Measurements from ENCODE around the gene SLC25A44. TPM values are rescaled to one million over a fixed set of nuclear protein-coding genes. Genes with fewer than 3 reads are reported as not detected.
A peak's percentile ranks its signal among the peaks of the same experiment; 100 is the strongest.

SLC25A44 gene
- total and polyA plus RNA-seq, 8 donors = 4.9 to 9.9 (median 7.1) TPM

GRCh38 chr1:156247460-156248322, 53.8 kb downstream of the SLC25A44 start, which contains the start of gene PAQR6:
Gene PAQR6 (minus strand): TSS chr1:156248056. CDS start chr1:156246731, 1,325 bp downstream.
- Histone ChIP-seq H3K9me3 (no peaks in the 10 kb centered on the region), H3K27ac (no peak within 1 kb of the TSS), H3K4me1 (peaks cover 24 to 37% (median 34%) of the 10 kb centered on the region in 4 donors), H3K36me3 (peaks cover 31 to 43% (median 39%) of the 10 kb centered on the region in 4 donors), H3K4me3 (no peak within 1 kb of the TSS), H3K27me3 (peaks cover 0 to 31% (median 9%) of the 10 kb centered on the region in 3 donors)
- TF ChIP-seq EP300 (IDR thresholded peaks at IDR 0.05) = no peak
- no peak for TF ChIP-seq POLR2A (IDR thresholded peaks at IDR 0.05)
- TF ChIP-seq CTCF (IDR thresholded peaks at IDR 0.05) = no peak
- TF ChIP-seq POLR2AphosphoS5 (IDR thresholded peaks at IDR 0.05) = no peak
- intact Hi-C loops (cut with DNase I; ENCODE audit: low total_unique reads) = no loop called here
- peak; percentile 58 to 84 for DNase-seq
- WGBS, 5 donors = 21 to 41% (median 31%) methylated on average over 11 to 16 of the region's 16 CpGs

DNA sequence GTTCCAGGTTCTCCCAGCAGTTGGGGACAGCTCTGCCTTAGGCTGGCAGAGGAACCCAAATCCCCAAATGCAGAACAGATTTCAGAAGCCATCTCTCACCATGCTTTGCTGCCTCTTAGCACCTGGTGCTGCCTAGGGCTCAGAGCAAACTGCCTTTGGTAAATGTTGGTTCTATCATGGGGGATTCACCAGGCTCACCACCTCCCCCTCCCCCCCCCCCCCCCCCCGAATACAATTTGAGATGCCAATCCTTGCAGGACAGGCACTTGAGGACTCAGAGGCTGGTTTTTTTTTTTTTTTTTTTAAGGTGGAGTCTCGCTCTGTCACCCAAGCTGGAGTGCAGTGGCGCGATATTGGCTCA, 54.4 kb downstream of the SLC25A44 start:
- no peak for DNase-seq
- intact Hi-C loops (cut with DNase I; ENCODE audit: low total_unique reads) = no loop called here
- 56 to 84% (median 68%) methylated on average over 4 of the region's 4 CpGs for WGBS, 5 donors
- Histone ChIP-seq H3K27ac (no peak overlapping the region), H3K4me3 (no peak overlapping the region), H3K4me1 (peaks cover 24 to 37% (median 34%) of the 10 kb centered on the region in 4 donors), H3K9me3 (no peaks in the 10 kb centered on the region), H3K36me3 (peaks cover 37 to 49% (median 45%) of the 10 kb centered on the region in 4 donors), H3K27me3 (peaks cover 0 to 31% (median 9%) of the 10 kb centered on the region in 3 donors)
- TF ChIP-seq POLR2AphosphoS5 (IDR thresholded peaks at IDR 0.05) (no peak), POLR2A (IDR thresholded peaks at IDR 0.05) (no peak), EP300 (IDR thresholded peaks at IDR 0.05) (no peak), CTCF (IDR thresholded peaks at IDR 0.05) (no peak)

- Histone ChIP-seq H3K27ac (no peak overlapping the region), H3K9me3 (no peaks in the 10 kb centered on the region), H3K27me3 (peaks cover 0 to 23% (median 9%) of the 10 kb centered on the region in 3 donors), H3K36me3 (peaks cover 46 to 58% (median 57%) of the 10 kb centered on the region in 4 donors), H3K4me1 (peaks cover 24 to 37% (median 34%) of the 10 kb centered on the region in 4 donors), H3K4me3 (no peak overlapping the region)
- intact Hi-C loops (cut with DNase I; ENCODE audit: low total_unique reads) = no loop called here
- no peak for DNase-seq
- 82 to 94% (median 88%) methylated on average over 4 to 5 of the region's 5 CpGs for WGBS, 5 donors
- TF ChIP-seq CTCF (IDR thresholded peaks at IDR 0.05) (no peak), POLR2AphosphoS5 (IDR thresholded peaks at IDR 0.05) (no peak), EP300 (IDR thresholded peaks at IDR 0.05) (no peak), POLR2A (IDR thresholded peaks at IDR 0.05) (no peak)
These were observed 55.7 kb downstream of the SLC25A44 start for GRCh38 chr1:156249593-156249992.

DNA sequence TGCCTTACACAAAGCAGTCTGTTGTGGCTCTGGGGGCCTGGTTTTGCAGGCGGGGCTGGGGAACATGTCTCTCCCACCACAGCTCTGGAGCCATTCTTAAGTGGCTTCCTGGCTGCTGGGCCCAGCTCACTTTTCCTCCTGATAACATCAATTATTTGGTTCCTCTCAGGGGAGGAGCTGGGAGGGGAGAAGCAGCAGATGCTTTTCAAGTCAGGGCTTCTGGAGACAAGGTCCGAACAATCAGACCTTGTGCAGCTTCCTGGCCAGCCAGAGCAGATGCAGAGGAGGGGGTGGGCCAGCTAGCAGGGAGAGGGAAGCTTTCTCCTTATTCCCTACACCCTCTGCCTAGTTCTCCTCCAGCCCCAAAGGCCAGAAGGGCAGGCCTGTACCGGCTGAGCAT, 57.6 kb downstream of the SLC25A44 start:
- intact Hi-C loops (cut with DNase I; ENCODE audit: low total_unique reads) = no loop called here
- Histone ChIP-seq H3K4me3 (no peak overlapping the region), H3K4me1 (peaks cover 10 to 18% (median 16%) of the 10 kb centered on the region in 4 donors), H3K27me3 (peaks cover 0 to 4% (median 0%) of the 10 kb centered on the region in 3 donors), H3K36me3 (peaks cover 48 to 78% (median 76%) of the 10 kb centered on the region in 4 donors), H3K9me3 (no peaks in the 10 kb centered on the region), H3K27ac (no peak overlapping the region)
- WGBS, 5 donors = 50 to 73% (median 55%) methylated on average over 3 of the region's 3 CpGs
- peak in 1 of 2 donors; percentile 67 for DNase-seq
- no peak for TF ChIP-seq EP300 (IDR thresholded peaks at IDR 0.05)
- no peak for TF ChIP-seq POLR2A (IDR thresholded peaks at IDR 0.05)
- TF ChIP-seq CTCF (IDR thresholded peaks at IDR 0.05) = no peak
- no peak for TF ChIP-seq POLR2AphosphoS5 (IDR thresholded peaks at IDR 0.05)

Data from stomach (tissue), 9 donors.